Thyroid gland (tissue), 4 donors: ENCODE data around the gene RNASE8.

Experiments
- CTCF ChIP-seq, 6 experiments: fragments of 200-600 bp in 3 of 6; fragments of 450-650 bp in 3 of 6; sonication (generic) in 3 of 6; IDR thresholded peaks; one replicate each; pipeline ENCODE4 v1.5.1; 2016 to 2019; ENCODE audit warnings: antibody characterized with exemption in 6 of 6, mild to moderate bottlenecking in 2 of 6, inconsistent platforms in 1 of 6, moderate library complexity in 1 of 6
- POLR2A ChIP-seq, 2 donors: fragments of 450-650 bp; IDR thresholded peaks; one replicate each; pipeline ENCODE4 v1.6.1; 2017; ENCODE audit warnings: antibody characterized with exemption in 2 of 2, mild to moderate bottlenecking in 2 of 2, moderate library complexity in 1 of 2

GRCh38 chr14:21015312-21015711, 42.3 kb upstream of the RNASE8 start:
- TF ChIP-seq POLR2A (IDR thresholded peaks at IDR 0.05) (no peak), CTCF (IDR thresholded peaks at IDR 0.05) (no peak)
